ENCODE results near the gene GALR3.

- TF ChIP-seq POLR2A (IDR thresholded peaks at IDR 0.05): no peak
- TF ChIP-seq, protein P1, sequence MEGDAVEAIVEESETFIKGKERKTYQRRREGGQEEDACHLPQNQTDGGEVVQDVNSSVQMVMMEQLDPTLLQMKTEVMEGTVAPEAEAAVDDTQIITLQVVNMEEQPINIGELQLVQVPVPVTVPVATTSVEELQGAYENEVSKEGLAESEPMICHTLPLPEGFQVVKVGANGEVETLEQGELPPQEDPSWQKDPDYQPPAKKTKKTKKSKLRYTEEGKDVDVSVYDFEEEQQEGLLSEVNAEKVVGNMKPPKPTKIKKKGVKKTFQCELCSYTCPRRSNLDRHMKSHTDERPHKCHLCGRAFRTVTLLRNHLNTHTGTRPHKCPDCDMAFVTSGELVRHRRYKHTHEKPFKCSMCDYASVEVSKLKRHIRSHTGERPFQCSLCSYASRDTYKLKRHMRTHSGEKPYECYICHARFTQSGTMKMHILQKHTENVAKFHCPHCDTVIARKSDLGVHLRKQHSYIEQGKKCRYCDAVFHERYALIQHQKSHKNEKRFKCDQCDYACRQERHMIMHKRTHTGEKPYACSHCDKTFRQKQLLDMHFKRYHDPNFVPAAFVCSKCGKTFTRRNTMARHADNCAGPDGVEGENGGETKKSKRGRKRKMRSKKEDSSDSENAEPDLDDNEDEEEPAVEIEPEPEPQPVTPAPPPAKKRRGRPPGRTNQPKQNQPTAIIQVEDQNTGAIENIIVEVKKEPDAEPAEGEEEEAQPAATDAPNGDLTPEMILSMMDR (IDR thresholded peaks at IDR 0.05): no peak
These were observed 14.9 kb upstream of the GALR3 start for GRCh38 chr22:37808294-37808657.
